ENCODE measurements around the gene LPIN1.
A peak's percentile ranks its signal among the peaks of the same experiment; 100 is the strongest.

The LPIN1 gene

DNA sequence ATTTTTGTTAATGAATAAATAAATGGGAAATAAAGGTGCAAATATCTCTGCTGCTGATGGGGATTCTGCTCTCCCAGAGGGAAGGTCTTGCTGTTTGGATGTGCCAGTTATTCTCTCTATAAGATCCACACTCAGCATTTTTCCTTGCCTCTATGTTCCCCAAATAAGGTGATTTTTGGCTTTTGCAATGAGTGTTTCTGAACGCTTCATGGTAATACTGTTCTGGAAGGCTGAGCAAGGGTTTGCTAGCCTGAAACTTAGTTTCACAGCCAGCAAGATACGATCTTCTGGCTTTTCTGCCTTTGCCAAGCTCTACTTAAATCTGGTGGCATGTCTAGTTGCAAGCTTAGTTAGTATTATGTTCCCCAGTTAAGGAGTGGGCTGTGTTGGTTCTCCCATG is 114.6 kb downstream of the LPIN1 start:
- in situ Hi-C loops (cut with HindIII; ENCODE audit: low sequenced_read_pairs), result loop anchor here (10.0 to 25.0 kb wide), 4 partner anchors 301 to 1151 kb away; no protein-coding TSS in a partner anchor
- TF ChIP-seq, protein P1, sequence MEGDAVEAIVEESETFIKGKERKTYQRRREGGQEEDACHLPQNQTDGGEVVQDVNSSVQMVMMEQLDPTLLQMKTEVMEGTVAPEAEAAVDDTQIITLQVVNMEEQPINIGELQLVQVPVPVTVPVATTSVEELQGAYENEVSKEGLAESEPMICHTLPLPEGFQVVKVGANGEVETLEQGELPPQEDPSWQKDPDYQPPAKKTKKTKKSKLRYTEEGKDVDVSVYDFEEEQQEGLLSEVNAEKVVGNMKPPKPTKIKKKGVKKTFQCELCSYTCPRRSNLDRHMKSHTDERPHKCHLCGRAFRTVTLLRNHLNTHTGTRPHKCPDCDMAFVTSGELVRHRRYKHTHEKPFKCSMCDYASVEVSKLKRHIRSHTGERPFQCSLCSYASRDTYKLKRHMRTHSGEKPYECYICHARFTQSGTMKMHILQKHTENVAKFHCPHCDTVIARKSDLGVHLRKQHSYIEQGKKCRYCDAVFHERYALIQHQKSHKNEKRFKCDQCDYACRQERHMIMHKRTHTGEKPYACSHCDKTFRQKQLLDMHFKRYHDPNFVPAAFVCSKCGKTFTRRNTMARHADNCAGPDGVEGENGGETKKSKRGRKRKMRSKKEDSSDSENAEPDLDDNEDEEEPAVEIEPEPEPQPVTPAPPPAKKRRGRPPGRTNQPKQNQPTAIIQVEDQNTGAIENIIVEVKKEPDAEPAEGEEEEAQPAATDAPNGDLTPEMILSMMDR (IDR thresholded peaks at IDR 0.05; ENCODE audit: low read depth, low read length, missing control alignments), result no peak
- no peak for DNase-seq (ENCODE audit: low read depth)
- no peak overlapping the region for H3K4me3 ChIP-seq (ENCODE audit: low read depth, low read length)

DNA sequence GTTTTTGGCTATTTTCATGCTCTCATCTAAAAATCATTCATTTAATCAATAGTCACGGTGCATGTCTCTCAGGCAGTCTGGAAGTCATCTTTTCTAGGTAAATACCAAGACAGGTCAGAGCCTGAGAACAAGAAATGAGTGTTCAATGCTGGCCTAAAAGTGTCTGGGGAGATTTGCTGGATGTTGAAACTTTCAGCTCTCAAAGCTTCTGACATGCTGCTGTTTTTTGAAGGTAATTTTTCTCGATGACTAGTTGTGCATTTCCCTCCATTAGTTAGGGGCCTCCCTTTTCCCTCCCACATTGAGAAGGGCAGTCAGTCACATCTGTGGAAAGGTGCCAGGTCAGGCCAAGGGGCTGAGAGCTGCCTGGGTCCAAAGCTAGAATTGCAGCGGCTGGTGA is 115.6 kb downstream of the LPIN1 start:
- TF ChIP-seq, protein P1 (IDR thresholded peaks at IDR 0.05; ENCODE audit: low read depth, low read length, missing control alignments), result no peak
- in situ Hi-C loops (cut with HindIII; ENCODE audit: low sequenced_read_pairs), result loop anchor here (10.0 to 25.0 kb wide), 4 partner anchors 300 to 1150 kb away; no protein-coding TSS in a partner anchor
- H3K4me3 ChIP-seq (ENCODE audit: low read depth, low read length), result no peak overlapping the region
- no peak for DNase-seq (ENCODE audit: low read depth)

DNA sequence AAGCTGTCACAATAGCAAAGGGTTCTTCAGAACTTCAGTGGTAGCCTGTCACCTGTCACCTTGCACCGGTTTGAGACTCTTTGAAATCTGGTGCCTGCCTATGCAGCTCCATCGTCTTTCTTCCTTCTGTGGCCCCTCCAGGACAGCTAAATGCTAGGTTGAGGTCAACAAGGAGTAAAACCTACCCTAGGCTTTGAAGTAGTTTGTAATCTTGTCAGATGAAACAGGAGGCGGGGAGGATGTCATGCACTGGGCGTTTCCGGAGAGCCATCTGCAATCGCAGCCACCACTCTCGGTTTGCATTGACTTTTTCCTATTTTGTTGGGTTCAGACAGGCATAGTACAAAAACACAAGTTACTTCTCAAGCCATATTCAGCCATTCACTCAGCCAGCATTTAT is 116.7 kb downstream of the LPIN1 start:
- no peak overlapping the region for H3K4me3 ChIP-seq (ENCODE audit: low read depth, low read length)
- DNase-seq (ENCODE audit: low read depth), result no peak
- TF ChIP-seq, protein P1 (IDR thresholded peaks at IDR 0.05; ENCODE audit: low read depth, low read length, missing control alignments), result no peak
- in situ Hi-C loops (cut with HindIII; ENCODE audit: low sequenced_read_pairs), result loop anchor here (10.0 to 25.0 kb wide), 4 partner anchors 299 to 1149 kb away; no protein-coding TSS in a partner anchor

DNA sequence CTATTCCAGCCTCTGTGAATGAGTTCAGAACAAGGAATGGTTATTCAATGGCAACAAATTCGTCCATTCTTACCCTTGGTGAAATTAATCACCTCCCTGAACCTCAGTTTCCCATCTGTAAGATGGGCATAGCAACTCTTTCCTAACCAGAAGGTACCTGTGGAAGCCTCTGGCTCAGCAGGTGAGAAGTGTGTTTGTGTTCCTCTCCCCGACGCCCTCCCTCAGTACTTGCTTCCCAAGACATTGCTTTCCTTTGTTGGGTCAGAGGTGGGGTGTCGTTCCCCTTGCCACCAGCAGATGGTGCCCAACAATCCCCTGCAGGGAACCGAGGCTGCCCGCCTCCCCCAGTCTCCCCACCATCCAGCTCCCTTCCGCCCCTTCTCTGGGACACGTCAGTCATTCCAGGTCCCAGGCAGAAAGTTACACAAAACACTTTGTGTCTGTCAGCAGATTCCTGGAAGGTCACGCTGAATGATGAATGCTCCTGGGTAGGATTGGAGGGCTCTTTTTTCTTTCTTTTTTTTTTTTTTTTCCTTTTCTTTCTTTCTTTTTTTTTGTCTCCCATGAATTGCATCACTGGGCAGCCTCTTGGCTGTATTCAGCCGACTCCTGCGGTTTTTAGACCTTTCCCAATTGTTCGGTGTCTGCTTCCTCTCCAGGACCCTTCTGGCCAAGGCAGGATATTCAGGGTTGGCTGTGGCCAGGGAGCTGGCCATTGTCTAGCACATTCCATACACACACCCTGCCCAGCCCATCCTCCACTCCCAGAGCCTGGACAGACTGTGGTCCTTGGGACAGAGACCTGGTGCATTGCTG is 117.3 kb downstream of the LPIN1 start:
- TF ChIP-seq, protein P1 (IDR thresholded peaks at IDR 0.05; ENCODE audit: low read depth, low read length, missing control alignments), result peak; percentile 98
- H3K4me3 ChIP-seq (ENCODE audit: low read depth, low read length), result no peak overlapping the region
- in situ Hi-C loops (cut with HindIII; ENCODE audit: low sequenced_read_pairs), result loop anchor here (10.0 to 25.0 kb wide), 4 partner anchors 299 to 1149 kb away; no protein-coding TSS in a partner anchor
- DNase-seq (ENCODE audit: low read depth), result peak; percentile 96

DNA sequence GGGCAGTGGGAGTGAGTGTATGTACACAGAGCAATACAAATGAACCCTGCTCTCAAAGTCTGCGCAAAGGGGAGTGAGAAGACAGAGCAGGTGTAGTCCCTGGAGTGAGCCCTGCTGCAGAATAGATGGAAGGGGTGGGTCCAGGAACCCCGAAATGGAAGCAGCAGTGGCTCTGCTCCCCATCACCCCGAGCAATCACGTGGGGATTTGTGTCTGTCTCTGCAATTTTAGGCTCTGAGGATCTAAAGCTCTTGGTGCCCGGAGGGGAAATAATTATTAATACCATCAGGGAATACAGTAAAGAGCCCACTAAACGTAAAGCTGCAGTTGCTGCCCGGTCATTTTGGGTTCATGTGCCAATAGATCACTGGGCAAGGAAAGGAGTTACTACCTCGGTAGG is 118.3 kb downstream of the LPIN1 start:
- no peak overlapping the region for H3K4me3 ChIP-seq (ENCODE audit: low read depth, low read length)
- TF ChIP-seq, protein P1 (IDR thresholded peaks at IDR 0.05; ENCODE audit: low read depth, low read length, missing control alignments), result no peak
- no peak for DNase-seq (ENCODE audit: low read depth)
- in situ Hi-C loops (cut with HindIII; ENCODE audit: low sequenced_read_pairs), result loop anchor here (10.0 to 25.0 kb wide), 4 partner anchors 298 to 1148 kb away; no protein-coding TSS in a partner anchor

DNA sequence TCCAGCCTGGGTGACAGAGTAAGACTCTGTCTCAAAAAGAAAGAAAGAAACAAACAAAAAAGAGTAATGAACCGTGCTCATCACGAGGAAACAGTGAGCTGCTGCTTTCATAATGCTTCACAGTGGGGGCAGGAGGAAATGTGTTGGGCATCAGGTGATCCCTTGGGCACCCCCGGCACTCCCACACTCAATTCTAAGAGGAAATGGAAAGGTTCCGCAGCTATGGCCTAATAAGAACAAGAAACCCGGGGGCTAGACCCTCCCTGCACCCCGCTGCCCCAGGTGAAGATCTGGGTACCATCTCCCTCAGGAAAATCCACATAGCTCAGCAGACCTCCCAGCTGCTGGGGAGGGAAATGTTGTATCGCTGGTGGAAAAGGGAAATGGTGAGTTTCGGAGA is 118.9 kb downstream of the LPIN1 start:
- TF ChIP-seq, protein P1 (IDR thresholded peaks at IDR 0.05; ENCODE audit: low read depth, low read length, missing control alignments), result no peak
- DNase-seq (ENCODE audit: low read depth), result no peak
- in situ Hi-C loops (cut with HindIII; ENCODE audit: low sequenced_read_pairs), result loop anchor here (10.0 to 25.0 kb wide), 4 partner anchors 297 to 1147 kb away; no protein-coding TSS in a partner anchor

More for the DNA sequence above, 118.9 kb downstream of the LPIN1 start:
- no peak overlapping the region for H3K4me3 ChIP-seq (ENCODE audit: low read depth, low read length)

Measured in astrocyte of the cerebellum (primary cell).